Measurements from ENCODE around the gene MSGN1.

GRCh38 chr2:17788773-17789172 is 27.5 kb upstream of the MSGN1 start:
- TF ChIP-seq, protein P1, sequence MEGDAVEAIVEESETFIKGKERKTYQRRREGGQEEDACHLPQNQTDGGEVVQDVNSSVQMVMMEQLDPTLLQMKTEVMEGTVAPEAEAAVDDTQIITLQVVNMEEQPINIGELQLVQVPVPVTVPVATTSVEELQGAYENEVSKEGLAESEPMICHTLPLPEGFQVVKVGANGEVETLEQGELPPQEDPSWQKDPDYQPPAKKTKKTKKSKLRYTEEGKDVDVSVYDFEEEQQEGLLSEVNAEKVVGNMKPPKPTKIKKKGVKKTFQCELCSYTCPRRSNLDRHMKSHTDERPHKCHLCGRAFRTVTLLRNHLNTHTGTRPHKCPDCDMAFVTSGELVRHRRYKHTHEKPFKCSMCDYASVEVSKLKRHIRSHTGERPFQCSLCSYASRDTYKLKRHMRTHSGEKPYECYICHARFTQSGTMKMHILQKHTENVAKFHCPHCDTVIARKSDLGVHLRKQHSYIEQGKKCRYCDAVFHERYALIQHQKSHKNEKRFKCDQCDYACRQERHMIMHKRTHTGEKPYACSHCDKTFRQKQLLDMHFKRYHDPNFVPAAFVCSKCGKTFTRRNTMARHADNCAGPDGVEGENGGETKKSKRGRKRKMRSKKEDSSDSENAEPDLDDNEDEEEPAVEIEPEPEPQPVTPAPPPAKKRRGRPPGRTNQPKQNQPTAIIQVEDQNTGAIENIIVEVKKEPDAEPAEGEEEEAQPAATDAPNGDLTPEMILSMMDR (tag by site-specific recombination; IDR thresholded peaks at IDR 0.05), result no peak
- TF ChIP-seq YY1 (tag by site-specific recombination; IDR thresholded peaks at IDR 0.05), result no peak
- TF ChIP-seq ZNF792 (tag by site-specific recombination; IDR thresholded peaks at IDR 0.05), result no peak
- no peak for TF ChIP-seq ZNF791 (tag by site-specific recombination; IDR thresholded peaks at IDR 0.05)
- no peak for TF ChIP-seq ZNF302 (tag by site-specific recombination; IDR thresholded peaks at IDR 0.05; ENCODE audit: low read depth)
- TF ChIP-seq ZNF184 (tag by site-specific recombination; IDR thresholded peaks at IDR 0.05), result no peak
- no peak for TF ChIP-seq ZNF202 (tag by site-specific recombination; IDR thresholded peaks at IDR 0.05; ENCODE audit: borderline replicate concordance)
- TF ChIP-seq ZNF239 (tag by site-specific recombination; IDR thresholded peaks at IDR 0.05), result no peak
- no peak for TF ChIP-seq ZNF394 (tag by site-specific recombination; IDR thresholded peaks at IDR 0.05; ENCODE audit: borderline replicate concordance)
- no peak for TF ChIP-seq ZNF174 (tag by site-specific recombination; IDR thresholded peaks at IDR 0.05)
- no peak for TF ChIP-seq GLI4 (tag by site-specific recombination; IDR thresholded peaks at IDR 0.05)

Data from HEK293 (cell line).